C4-2B (cell line): ENCODE data around the gene LUC7L2.

ENCODE experiments used
- H3K27ac ChIP-seq: fragments of 450-650 bp; 2 replicates; pipeline ENCODE4 v1.5.1; 2017
- ZFX ChIP-seq: fragments of 450-650 bp; IDR thresholded peaks from 2 replicates; pipeline ENCODE4 v1.6.1; 2017
- TF ChIP-seq, protein P1 (sequence below): fragments of 450-650 bp; conservative IDR thresholded peaks from 2 replicates; pipeline ENCODE4 v1.5.1; 2017; ENCODE audit warnings: mild to moderate bottlenecking

The LUC7L2 gene

GRCh38 chr7:139360210-139360947 lies 685 bp downstream of the LUC7L2 start:
- no peak for TF ChIP-seq ZFX
- TF ChIP-seq, protein P1, sequence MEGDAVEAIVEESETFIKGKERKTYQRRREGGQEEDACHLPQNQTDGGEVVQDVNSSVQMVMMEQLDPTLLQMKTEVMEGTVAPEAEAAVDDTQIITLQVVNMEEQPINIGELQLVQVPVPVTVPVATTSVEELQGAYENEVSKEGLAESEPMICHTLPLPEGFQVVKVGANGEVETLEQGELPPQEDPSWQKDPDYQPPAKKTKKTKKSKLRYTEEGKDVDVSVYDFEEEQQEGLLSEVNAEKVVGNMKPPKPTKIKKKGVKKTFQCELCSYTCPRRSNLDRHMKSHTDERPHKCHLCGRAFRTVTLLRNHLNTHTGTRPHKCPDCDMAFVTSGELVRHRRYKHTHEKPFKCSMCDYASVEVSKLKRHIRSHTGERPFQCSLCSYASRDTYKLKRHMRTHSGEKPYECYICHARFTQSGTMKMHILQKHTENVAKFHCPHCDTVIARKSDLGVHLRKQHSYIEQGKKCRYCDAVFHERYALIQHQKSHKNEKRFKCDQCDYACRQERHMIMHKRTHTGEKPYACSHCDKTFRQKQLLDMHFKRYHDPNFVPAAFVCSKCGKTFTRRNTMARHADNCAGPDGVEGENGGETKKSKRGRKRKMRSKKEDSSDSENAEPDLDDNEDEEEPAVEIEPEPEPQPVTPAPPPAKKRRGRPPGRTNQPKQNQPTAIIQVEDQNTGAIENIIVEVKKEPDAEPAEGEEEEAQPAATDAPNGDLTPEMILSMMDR = no peak
- H3K27ac ChIP-seq = peak overlapping the region; percentile 98

DNA sequence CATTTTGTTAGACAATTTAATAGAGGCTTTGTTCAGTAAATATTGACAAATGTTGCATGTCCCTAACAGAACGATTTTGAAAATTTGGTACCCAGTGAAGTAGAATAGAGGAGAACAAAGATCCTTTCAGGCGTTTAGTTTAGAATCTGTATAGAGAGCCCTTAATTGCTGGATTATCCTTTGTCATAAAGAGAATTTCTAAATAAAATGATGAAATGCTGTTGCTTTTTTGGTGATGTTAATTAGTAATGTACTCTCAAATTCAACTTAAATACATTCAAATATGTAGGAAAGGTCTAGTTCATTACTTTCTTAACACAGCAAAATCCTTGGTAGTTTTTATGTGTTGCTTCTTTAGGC lies 1.2 kb downstream of the LUC7L2 start:
- TF ChIP-seq, protein P1 = no peak
- TF ChIP-seq ZFX = no peak
- peak overlapping the region; percentile 98 for H3K27ac ChIP-seq

DNA sequence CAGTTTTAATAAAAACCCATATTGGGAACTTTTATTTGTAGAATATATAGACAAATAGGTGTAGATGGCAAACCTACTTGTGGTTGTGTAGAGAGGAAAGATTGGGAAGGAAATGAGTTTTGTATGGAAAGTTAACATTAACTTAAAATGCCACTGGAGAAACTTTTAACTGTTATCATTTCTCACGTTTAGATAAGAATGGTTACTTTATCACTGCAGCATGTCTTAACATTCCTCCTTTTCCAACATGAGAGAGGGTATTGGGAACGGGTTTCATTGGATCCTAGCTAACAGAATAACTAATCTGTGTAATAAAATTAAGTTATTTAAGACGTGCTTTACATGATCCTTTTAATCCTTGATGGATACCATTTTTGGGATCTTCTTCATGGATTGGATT lies 1.8 kb downstream of the LUC7L2 start:
- no peak overlapping the region for H3K27ac ChIP-seq
- TF ChIP-seq, protein P1 = no peak
- TF ChIP-seq ZFX = no peak

DNA sequence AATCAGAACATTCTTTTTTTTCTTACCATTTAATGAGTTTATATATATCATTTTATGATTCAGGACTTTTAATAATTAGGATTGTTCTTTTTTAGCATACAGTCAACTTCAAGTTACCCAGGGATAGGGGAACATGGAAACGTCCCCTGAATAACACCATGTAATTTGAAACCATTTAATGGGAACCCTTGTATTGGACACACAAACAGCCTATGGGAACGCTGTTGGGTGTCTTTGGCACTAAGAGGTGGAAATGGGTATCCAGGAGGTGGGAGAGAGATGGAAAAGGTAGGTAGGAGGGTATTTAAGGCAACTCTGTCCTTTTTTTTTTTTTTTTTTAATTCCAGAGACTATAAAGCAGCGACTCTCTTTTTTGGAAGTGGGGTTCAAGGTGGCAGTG lies 2.6 kb downstream of the LUC7L2 start:
- TF ChIP-seq, protein P1 = no peak
- TF ChIP-seq ZFX = no peak

DNA sequence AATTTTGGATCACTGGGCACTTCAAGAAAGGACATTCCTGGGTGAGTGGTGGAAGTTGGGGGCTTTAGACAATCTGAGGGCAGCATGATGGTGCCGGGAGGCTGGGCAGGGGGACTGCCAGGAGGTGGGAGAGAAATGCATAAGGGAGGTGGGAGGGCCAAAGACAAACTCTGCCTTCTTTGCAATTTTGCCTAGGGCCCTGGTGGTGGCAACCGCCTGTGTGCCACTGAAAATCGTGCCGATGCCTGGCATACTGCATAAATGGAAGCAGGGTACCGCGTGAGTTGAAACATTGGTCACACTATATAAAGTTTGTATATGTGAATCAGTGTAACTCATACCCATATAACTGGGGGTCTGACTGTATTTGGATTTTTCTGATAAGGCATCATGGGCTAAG lies 3.3 kb downstream of the LUC7L2 start:
- H3K27ac ChIP-seq = no peak overlapping the region
- TF ChIP-seq ZFX = no peak
- TF ChIP-seq, protein P1 = no peak

More for the DNA sequence above, 2.6 kb downstream of the LUC7L2 start:
- H3K27ac ChIP-seq = no peak overlapping the region

DNA sequence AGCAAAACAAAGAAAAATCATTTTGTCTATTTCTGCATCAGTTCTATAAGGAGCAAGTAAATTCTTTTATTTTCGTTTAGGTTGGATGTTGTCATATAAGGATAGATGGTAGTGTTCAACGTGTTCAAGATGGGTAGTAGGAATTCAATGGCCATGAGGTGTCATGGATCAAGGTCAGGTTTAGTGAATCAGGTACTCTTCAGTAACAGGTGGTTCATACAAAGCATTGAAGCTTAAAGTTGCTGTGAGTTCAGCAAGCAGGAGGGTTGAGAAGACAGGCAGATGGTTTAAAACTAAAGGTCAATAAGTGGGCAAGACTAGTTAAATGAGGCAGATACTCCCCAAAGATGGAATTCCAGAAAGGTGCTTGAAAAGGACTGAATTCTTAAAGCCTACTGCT lies 5.6 kb downstream of the LUC7L2 start:
- no peak for TF ChIP-seq ZFX
- TF ChIP-seq, protein P1 = no peak
- H3K27ac ChIP-seq = no peak overlapping the region

- H3K27ac ChIP-seq = no peak overlapping the region
- no peak for TF ChIP-seq ZFX
- TF ChIP-seq, protein P1 = no peak
Measured at GRCh38 chr7:139366400-139366799, 6.7 kb downstream of the LUC7L2 start.
